ENCODE data around the gene IGFBP1. TPM values are rescaled to one million over a fixed set of nuclear protein-coding genes. Genes with fewer than 3 reads are reported as not detected.

The IGFBP1 gene
- total and polyA plus RNA-seq, 2 of the 13 experiments (the other 11 are each of a cell fraction or from before 2014, with no cell fraction given): 5.4 to 885 TPM

GRCh38 chr7:45893996-45894664, 5.8 kb downstream of the IGFBP1 start (continued):
- TF ChIP-seq YY1 (IDR thresholded peaks at IDR 0.05; ENCODE audit: insufficient read depth, insufficient replicate concordance, low read depth, low read length): no peak
- no peak for TF ChIP-seq ARID3A (IDR thresholded peaks at IDR 0.05; ENCODE audit: low read depth, low read length)
- TF ChIP-seq THYN1 (CRISPR knock-in tag; IDR thresholded peaks at IDR 0.05; ENCODE audit: borderline replicate concordance, low read depth): no peak
- no peak for TF ChIP-seq ZNF570 (CRISPR knock-in tag; IDR thresholded peaks at IDR 0.05; ENCODE audit: borderline replicate concordance)
- no peak for TF ChIP-seq KDM4B (CRISPR knock-in tag; IDR thresholded peaks at IDR 0.05)
- TF ChIP-seq PHF20 (CRISPR knock-in tag; IDR thresholded peaks at IDR 0.05): no peak
- TF ChIP-seq TMF1 (CRISPR knock-in tag; IDR thresholded peaks at IDR 0.05; ENCODE audit: low read depth): peak; percentile 26; the same call in 1 of the 2 replicates
- no peak for TF ChIP-seq MYNN (CRISPR knock-in tag; IDR thresholded peaks at IDR 0.05; ENCODE audit: low read depth)
- TF ChIP-seq ZNF747 (CRISPR knock-in tag; IDR thresholded peaks at IDR 0.05; ENCODE audit: borderline replicate concordance): no peak
- TF ChIP-seq SAFB2 (CRISPR knock-in tag; IDR thresholded peaks at IDR 0.05; ENCODE audit: borderline replicate concordance, low read depth): peak; percentile 2; the same call in 1 of the 2 replicates
- no peak for TF ChIP-seq ZSCAN22 (CRISPR knock-in tag; IDR thresholded peaks at IDR 0.05)
- no peak for TF ChIP-seq ZBTB2 (CRISPR knock-in tag; IDR thresholded peaks at IDR 0.05; ENCODE audit: low read depth)
- TF ChIP-seq ZNF296 (CRISPR knock-in tag; conservative IDR thresholded peaks at IDR 0.05): peak; percentile 94
- no peak for TF ChIP-seq ZBTB10 (CRISPR knock-in tag; IDR thresholded peaks at IDR 0.05; ENCODE audit: borderline replicate concordance)
- TF ChIP-seq ZSCAN29 (CRISPR knock-in tag; conservative IDR thresholded peaks at IDR 0.05): peak; percentile 78; the same call in 1 of the 2 replicates
- TF ChIP-seq ZNF761 (CRISPR knock-in tag; conservative IDR thresholded peaks at IDR 0.05): no peak
- TF ChIP-seq CREB3 (CRISPR knock-in tag; IDR thresholded peaks at IDR 0.05): no peak
- no peak for TF ChIP-seq ZBTB37 (CRISPR knock-in tag; IDR thresholded peaks at IDR 0.05)
- no peak; the same call in 1 of the 2 replicates for TF ChIP-seq ZSCAN12 (CRISPR knock-in tag; IDR thresholded peaks at IDR 0.05)

Data from HepG2 (cell line).